Brain microvascular endothelial cell (primary cell): ENCODE results near the gene GPR108.

ENCODE experiments used
- DNase-seq: peaks from one replicate; pipeline ENCODE4 v3.0.0-alpha.2; 2020
- H3K27ac ChIP-seq: fragments of 250-450 bp; sonication (Bioruptor Pico); 2 replicates; pipeline ENCODE4 v1.5.1; 2020; ENCODE audit warnings: mild to moderate bottlenecking, moderate library complexity
- H3K27me3 ChIP-seq: fragments of 250-450 bp; sonication (Bioruptor Pico); replicated peaks from 2 replicates; pipeline ENCODE4 v1.5.1; 2020; ENCODE audit warnings: mild to moderate bottlenecking
- H3K36me3 ChIP-seq: fragments of 250-450 bp; sonication (Bioruptor Pico); replicated peaks from 2 replicates; pipeline ENCODE4 v1.5.1; 2020; ENCODE audit warnings: mild to moderate bottlenecking
- H3K4me3 ChIP-seq: 2 replicates; pipeline ENCODE4 v1.5.1; 2011; ENCODE audit warnings: low read depth, mild to moderate bottlenecking, control low read depth, low read length, moderate library complexity
- in situ Hi-C: cut with HindIII; loops from 2 replicates; pipeline ENCODE4 v1.10.0; 2017; ENCODE audit warnings: low sequenced_read_pairs, low pct_ligation_motif_present
- TF ChIP-seq, protein P1 (sequence below): IDR thresholded peaks from 2 replicates; pipeline ENCODE4 v1.5.1; 2011; ENCODE audit warnings: low read depth, mild to moderate bottlenecking, moderate library complexity, low read length, control low read depth, inconsistent platforms; ENCODE audit errors: missing control alignments

Gene GPR108

DNA sequence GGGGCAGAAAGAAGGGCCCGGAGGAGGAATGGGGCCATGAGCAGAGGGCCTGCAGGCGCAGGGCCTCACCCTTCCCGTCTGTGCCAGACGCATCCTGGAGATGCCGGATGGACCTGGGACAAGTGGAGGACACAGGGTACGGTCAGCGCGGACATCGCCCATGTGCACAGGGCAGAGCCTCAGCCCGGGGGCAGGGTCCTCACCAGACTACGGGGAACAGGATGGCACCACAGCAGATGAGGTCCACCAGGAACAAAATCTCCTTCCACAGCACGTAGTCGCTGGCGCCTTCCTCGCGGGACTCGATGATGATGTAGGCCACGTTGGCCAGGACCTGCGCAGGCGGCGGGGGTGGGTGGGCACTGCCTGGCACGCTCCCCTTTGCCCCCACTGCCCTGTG is 5.6 kb downstream of the GPR108 start:
- Histone ChIP-seq H3K27me3 (no peaks in the 10 kb centered on the region), H3K36me3 (peaks cover 9% of the 10 kb centered on the region), H3K4me3 (no peak overlapping the region), H3K27ac (no peak overlapping the region)
- DNase-seq = no peak
- in situ Hi-C loops = no loop called here
- TF ChIP-seq, protein P1, sequence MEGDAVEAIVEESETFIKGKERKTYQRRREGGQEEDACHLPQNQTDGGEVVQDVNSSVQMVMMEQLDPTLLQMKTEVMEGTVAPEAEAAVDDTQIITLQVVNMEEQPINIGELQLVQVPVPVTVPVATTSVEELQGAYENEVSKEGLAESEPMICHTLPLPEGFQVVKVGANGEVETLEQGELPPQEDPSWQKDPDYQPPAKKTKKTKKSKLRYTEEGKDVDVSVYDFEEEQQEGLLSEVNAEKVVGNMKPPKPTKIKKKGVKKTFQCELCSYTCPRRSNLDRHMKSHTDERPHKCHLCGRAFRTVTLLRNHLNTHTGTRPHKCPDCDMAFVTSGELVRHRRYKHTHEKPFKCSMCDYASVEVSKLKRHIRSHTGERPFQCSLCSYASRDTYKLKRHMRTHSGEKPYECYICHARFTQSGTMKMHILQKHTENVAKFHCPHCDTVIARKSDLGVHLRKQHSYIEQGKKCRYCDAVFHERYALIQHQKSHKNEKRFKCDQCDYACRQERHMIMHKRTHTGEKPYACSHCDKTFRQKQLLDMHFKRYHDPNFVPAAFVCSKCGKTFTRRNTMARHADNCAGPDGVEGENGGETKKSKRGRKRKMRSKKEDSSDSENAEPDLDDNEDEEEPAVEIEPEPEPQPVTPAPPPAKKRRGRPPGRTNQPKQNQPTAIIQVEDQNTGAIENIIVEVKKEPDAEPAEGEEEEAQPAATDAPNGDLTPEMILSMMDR = no peak

DNA sequence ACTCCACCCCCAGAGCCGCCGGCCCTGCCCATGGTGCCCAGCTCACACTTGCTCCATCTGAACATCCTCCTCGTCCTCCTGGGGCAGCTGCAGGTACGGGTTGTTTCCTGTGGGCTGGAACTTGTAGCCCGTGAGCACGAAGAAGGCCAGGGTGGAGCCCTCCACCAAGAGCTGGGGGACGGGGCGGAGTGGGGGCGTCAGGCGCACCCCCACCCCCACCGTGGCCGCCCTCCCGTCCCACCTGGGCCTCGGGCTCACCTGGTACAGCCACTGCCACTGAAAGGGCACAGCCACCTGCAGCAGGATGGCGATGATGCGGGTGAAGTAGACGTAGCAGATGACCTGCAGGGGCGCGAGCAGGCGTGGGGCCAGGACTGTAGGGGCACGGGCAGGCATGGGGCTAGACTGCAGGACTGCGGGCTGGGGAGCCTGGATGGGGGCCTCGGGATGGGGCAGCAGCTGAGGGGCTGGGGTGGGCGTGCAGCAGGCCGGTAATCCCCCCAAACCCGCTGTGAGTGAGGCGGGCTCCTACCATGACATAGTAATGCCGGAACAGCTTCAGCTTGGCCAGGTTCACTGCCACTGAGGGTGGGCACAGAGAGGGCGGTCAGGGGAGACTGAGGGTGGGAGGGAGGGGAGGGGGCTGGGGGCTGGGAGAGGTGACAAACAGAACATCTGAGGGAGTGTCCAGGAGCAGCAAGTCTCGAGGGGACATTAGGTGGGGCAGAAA is 6.3 kb downstream of the GPR108 start:
- in situ Hi-C loops = no loop called here
- no peak for DNase-seq
- TF ChIP-seq, protein P1 = no peak

DNA sequence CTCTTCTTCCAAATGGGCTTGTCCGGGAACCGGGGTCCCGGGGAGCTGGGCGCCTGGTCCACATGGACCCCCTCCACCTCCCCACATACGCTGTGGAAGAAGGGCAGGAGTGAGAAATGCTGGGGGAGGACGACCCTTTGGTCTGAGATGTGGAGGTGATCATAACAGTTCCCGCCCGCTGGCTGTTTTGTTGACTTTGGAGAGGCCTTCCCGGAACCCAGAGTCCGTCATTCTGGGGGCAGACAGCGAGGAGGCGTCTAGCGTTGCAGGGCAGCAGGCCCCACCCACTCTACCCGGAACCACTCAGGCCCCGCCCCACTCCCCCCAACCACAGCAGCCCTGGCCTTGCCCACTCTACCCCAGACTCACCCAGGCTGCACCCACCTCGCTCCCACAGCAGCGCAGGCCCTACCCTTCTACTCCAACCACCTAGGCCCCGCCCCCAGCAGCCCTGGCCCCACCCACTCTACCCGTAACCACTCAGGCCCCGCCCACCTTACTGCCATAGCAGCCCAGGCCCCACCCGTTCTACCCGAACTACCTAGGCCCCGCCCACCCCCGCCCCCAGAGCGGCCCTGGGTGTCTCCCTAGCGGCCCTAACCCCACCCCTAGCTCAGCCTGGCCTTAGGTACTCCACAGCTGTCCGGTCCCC is 7.1 kb downstream of the GPR108 start:
- DNase-seq = no peak

More for the DNA sequence above, 6.3 kb downstream of the GPR108 start:
- no peak overlapping the region for H3K27ac ChIP-seq
- H3K4me3 ChIP-seq = no peak overlapping the region
- no peaks in the 10 kb centered on the region for H3K27me3 ChIP-seq
- peaks cover 9% of the 10 kb centered on the region for H3K36me3 ChIP-seq

GRCh38 chr19:6729573-6730152 is 7.7 kb downstream of the GPR108 start:
- Histone ChIP-seq H3K27ac (no peak overlapping the region), H3K4me3 (no peak overlapping the region), H3K36me3 (peaks cover 9% of the 10 kb centered on the region), H3K27me3 (no peaks in the 10 kb centered on the region)
- in situ Hi-C loops = no loop called here
- DNase-seq = no peak
- TF ChIP-seq, protein P1 = no peak

More for the DNA sequence above, 7.1 kb downstream of the GPR108 start:
- TF ChIP-seq, protein P1 = no peak
- Histone ChIP-seq H3K36me3 (peaks cover 9% of the 10 kb centered on the region), H3K4me3 (no peak overlapping the region), H3K27ac (no peak overlapping the region), H3K27me3 (no peaks in the 10 kb centered on the region)
- in situ Hi-C loops = no loop called here

GRCh38 chr19:6728346-6728745 is 9.0 kb downstream of the GPR108 start:
- Histone ChIP-seq H3K4me3 (no peak overlapping the region), H3K36me3 (peaks cover 9% of the 10 kb centered on the region), H3K27ac (no peak overlapping the region), H3K27me3 (no peaks in the 10 kb centered on the region)
- TF ChIP-seq, protein P1 = no peak
- no peak for DNase-seq
- in situ Hi-C loops = no loop called here
